Measurements from ENCODE around the gene ECI1. TPM values are rescaled to one million over a fixed set of nuclear protein-coding genes. Genes with fewer than 3 reads are reported as not detected.

Gene ECI1, protein sequence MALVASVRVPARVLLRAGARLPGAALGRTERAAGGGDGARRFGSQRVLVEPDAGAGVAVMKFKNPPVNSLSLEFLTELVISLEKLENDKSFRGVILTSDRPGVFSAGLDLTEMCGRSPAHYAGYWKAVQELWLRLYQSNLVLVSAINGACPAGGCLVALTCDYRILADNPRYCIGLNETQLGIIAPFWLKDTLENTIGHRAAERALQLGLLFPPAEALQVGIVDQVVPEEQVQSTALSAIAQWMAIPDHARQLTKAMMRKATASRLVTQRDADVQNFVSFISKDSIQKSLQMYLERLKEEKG
- total RNA-seq = 51.0 TPM

DNA sequence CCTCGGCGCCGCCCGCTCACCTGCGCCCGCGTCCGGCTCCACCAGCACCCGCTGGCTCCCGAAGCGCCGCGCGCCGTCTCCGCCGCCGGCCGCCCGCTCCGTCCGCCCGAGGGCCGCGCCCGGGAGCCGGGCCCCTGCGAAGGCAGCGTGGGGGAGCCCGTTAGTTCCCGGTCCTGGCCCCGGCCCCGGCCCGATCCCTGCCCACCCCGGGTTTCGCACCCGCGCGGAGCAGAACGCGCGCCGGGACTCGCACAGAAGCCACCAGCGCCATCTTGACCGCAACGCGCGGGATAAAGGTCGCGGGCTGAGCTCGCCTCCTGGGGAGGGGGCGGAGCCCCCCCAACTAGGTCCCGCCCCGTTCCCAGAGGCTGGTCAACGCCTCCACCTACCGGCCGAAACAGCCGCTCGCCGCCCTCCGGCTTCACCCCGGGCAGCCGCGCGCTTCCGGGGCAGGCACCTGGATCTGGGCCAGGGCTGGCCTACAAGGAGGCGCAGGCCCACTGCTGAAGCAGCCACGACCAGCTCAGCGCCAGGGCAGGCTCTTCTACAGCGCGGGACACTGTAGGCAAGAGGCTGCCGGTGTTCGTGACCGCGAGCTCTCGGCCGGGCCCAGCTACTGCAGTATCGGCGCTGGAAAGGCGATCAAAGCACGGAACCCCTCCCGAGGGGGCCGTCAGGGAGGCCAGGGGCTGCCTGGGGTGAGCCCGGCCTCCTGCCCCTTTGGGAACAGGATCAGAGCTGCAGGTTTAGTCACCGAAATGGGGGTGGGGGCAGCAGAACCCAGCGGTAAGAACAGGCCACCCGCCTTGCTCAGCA, at the start of gene ECI1:
Gene ECI1, minus strand, starts transcription at position 292 of the 816 bp plus-strand sequence. Its CDS starts 21 bp downstream, at position 271.

GRCh38 chr16:2267913-2268666, 16.7 kb upstream of the ECI1 start, which contains the start of gene RNPS1:
Gene RNPS1 (minus strand): TSS chr16:2268126. CDS start chr16:2264643, 3,483 bp downstream.

GRCh38 chr16:2236337-2237101, 14.9 kb downstream of the ECI1 start, which contains the start of gene DNASE1L2:
Gene DNASE1L2 (plus strand): TSS chr16:2236444. CDS start chr16:2236817, 373 bp downstream.

DNA sequence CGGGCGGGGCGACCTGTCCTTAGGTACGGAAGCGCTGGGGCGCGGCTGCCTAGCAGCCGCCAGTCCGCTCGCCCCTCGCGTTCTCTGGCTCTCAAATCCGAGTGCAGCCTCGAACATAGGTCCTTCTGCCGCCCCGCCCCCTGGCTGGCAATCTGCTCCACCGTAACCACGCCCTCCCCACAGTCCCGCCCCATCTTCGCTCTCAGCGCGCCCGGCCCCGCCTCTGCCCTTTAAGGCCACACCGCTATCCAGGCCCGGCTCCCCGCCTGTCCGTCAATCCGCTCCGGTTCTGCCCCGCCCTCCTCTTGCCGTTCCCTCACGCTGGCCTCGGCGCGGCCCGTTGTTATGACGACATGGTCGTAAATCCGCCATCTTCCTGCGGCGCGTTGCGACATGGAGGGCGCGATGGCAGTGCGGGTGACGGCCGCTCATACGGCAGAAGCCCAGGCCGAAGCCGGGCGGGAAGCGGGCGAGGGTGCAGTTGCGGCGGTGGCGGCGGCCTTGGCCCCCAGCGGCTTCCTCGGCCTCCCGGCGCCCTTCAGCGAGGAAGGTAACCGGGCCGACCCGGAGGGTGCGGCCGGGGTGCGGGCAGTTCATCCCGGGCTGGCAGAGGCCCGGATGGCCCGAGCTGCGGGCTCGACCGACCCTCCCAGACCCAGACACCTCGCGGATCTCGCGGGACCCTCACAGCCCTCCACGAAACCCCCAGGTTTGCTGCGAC, 28.0 kb downstream of the ECI1 start, which contains the start of gene E4F1:
Gene E4F1, plus strand, starts transcription at position 371 of the 721 bp plus-strand sequence. Its CDS starts 23 bp downstream, at position 394.

DNA sequence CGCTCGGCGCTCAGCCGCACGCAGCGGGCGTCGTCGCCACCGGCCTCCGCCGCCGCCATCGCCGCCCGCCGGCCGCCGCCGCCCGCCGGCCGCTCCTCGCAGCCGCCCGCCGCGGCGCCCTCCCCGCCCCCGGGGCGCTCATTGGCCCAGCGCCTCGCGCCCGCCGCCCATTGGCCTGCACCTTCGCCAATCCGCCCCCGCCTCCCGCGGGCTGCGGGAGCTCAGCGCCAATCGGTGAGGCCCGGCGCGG, 36.7 kb downstream of the ECI1 start, which contains the start of gene PGP:
Gene PGP, minus strand, starts transcription at position 122 of the 250 bp plus-strand sequence. Its CDS starts 63 bp downstream, at position 59.

GRCh38 chr16:2210386-2211365, 40.7 kb downstream of the ECI1 start, which contains the start of gene BRICD5:
Gene BRICD5 (minus strand): TSS chr16:2210863. CDS start chr16:2210833, 30 bp downstream.

DNA sequence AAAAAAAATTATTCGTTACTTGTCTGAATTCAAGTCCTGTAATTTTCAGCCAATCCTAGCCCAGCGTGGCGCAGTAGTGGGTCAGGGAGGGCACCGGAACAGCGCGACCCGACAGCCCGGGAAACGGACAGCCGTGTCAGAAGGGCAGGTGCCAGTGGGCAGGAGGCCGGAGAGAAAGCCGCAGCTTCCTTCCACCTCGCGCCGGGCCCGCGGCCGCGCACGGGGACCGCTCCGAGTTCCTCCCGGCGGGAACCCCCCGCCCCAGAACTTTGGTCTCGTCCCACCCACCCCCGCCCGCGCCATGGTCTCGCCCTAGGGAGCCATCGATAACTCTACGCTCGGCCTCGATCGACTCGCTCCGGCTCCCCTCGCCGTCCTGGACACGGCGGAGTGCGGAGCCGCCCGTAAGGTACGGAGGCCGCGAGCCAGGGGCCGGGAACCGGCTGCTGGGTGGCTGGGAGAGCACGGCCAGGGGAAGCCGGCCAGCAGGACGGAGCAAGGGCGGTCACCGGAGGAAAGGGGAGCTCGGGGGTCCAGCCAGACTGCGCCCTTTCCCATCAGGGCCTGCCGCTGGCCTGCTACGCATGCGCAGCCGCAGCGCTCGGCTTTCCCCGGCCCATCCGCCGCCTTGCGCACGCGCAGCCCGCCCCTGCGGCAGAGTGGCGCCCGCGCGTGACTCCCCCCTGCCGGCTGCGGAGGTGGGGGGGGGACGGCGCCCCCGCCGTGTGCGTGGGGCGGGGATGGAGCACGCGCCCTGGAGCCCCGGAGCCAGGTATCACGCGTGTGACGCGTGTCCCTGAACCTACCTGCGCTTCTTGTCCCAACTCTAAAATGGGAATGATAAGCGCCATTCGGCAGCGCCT, 46.1 kb downstream of the ECI1 start, which contains the start of gene MLST8:
Gene MLST8, plus strand, starts transcription at position 351 of the 863 bp plus-strand sequence. CDS start 632 bp downstream, outside the sequence.

GRCh38 chr16:2196162-2196980, 55.0 kb downstream of the ECI1 start, which contains the start of gene CASKIN1:
Gene CASKIN1 (minus strand): TSS chr16:2196605. CDS start chr16:2196432, 173 bp downstream.

Small RNAs within 50 kb of the gene (small RNA-seq; reads per million reads assigned to genes)
- gene MIR3677 (ENCODE audit: low replicate concordance) (not detected), gene MIR4717 (ENCODE audit: low replicate concordance) (not detected)

Other genes starting within 250 kb of the ECI1 start
- gene ZNF598, start 241.8 kb downstream of the ECI1 start, total RNA-seq = 20.9 TPM
- gene NPW, start 231.8 kb downstream of the ECI1 start, total RNA-seq = 7.0 TPM
- 109 TPM for gene NHERF2, start 224.7 kb downstream of the ECI1 start, total RNA-seq
- gene NTHL1, start 203.8 kb downstream of the ECI1 start, total RNA-seq = 24.0 TPM
- gene TSC2, start 203.6 kb downstream of the ECI1 start, total RNA-seq = 139 TPM
- gene PKD1, start 115.7 kb downstream of the ECI1 start, total RNA-seq = 162 TPM
- 0.58 TPM for gene RAB26, start 103.0 kb downstream of the ECI1 start, total RNA-seq
- gene TRAF7, start 95.8 kb downstream of the ECI1 start, total RNA-seq = 40.6 TPM
- 1.6 TPM for gene CASKIN1, start 55.0 kb downstream of the ECI1 start, total RNA-seq
- 31.9 TPM for gene MLST8, start 46.1 kb downstream of the ECI1 start, total RNA-seq
- 5.4 TPM for gene BRICD5, start 40.7 kb downstream of the ECI1 start, total RNA-seq
- gene PGP, start 36.7 kb downstream of the ECI1 start, total RNA-seq = 14.0 TPM
- gene E4F1, start 28.0 kb downstream of the ECI1 start, total RNA-seq = 37.2 TPM
- 1.3 TPM for gene DNASE1L2, start 15.1 kb downstream of the ECI1 start, total RNA-seq
- 78.3 TPM for gene RNPS1, start 16.5 kb upstream of the ECI1 start, total RNA-seq
- 7.3 TPM for gene ABCA3, start 89.1 kb upstream of the ECI1 start, total RNA-seq
- 10.5 TPM for gene CCNF, start 177.9 kb upstream of the ECI1 start, total RNA-seq
- gene TEDC2, start 208.5 kb upstream of the ECI1 start, total RNA-seq = 10.8 TPM
- 13.0 TPM for gene NTN3, start 219.7 kb upstream of the ECI1 start, total RNA-seq
- 24.3 TPM for gene TBC1D24, start 223.5 kb upstream of the ECI1 start, total RNA-seq